B cell (primary cell): ENCODE data around the gene C4A.

Experiments used
- CTCF ChIP-seq: fragments of 200-600 bp; IDR thresholded peaks from one replicate; pipeline ENCODE4 v1.8.0; 2022; ENCODE audit warnings: antibody characterized with exemption, mild to moderate bottlenecking
- EZH2 ChIP-seq: IDR thresholded peaks from 2 replicates; pipeline ENCODE4 v1.6.1; 2012; ENCODE audit warnings: borderline replicate concordance, low read depth, mild to moderate bottlenecking, moderate library complexity, low read length; ENCODE audit not compliant: insufficient read depth, poor library complexity, severe bottlenecking

GRCh38 chr6:31965700-31966099 is 16.2 kb upstream of the C4A start:
- TF ChIP-seq EZH2 (no peak), CTCF (no peak)
